Smooth muscle cell (in vitro differentiated cells): ENCODE measurements around the gene CBARP. TPM values are rescaled to one million over a fixed set of nuclear protein-coding genes. Genes with fewer than 3 reads are reported as not detected.
"Not testable (repeated sequence)": the region's sequence is repeated elsewhere in the genome, so short reads cannot be mapped to it uniquely, and the experiment has no call there.

Experiments used
- DNase-seq: peaks from one replicate; lab custom pipeline; 2025; ENCODE audit not compliant: unreplicated experiment; lab: John Stamatoyannopoulos, UW
- H2AFZ ChIP-seq: fragments of 200-600 bp; sonication (generic); 2 replicates; pipeline ENCODE4 v1.6.0; 2016; ENCODE audit warnings: antibody characterized with exemption, low read depth, mild to moderate bottlenecking
- H3F3A ChIP-seq: fragments of 200-600 bp; sonication (generic); 2 replicates; pipeline ENCODE4 v1.6.0; 2017; ENCODE audit warnings: antibody characterized with exemption, low read depth
- H3K27ac ChIP-seq: fragments of 200-600 bp; sonication (generic); 2 replicates; pipeline ENCODE4 v1.5.1; 2016; ENCODE audit warnings: low read depth, mild to moderate bottlenecking
- H3K27me3 ChIP-seq: fragments of 200-600 bp; sonication (generic); 2 replicates; pipeline ENCODE4 v1.6.1; 2016; ENCODE audit warnings: low read depth, mild to moderate bottlenecking
- H3K36me3 ChIP-seq: fragments of 200-600 bp; sonication (generic); 2 replicates; pipeline ENCODE4 v1.5.1; 2016; ENCODE audit warnings: low read depth
- H3K4me1 ChIP-seq: fragments of 200-600 bp; sonication (generic); 2 replicates; pipeline ENCODE4 v1.5.1; 2016; ENCODE audit warnings: low read depth
- H3K4me2 ChIP-seq: fragments of 200-600 bp; sonication (generic); 2 replicates; pipeline ENCODE4 v1.6.0; 2016; ENCODE audit warnings: mild to moderate bottlenecking
- H3K4me3 ChIP-seq: fragments of 200-600 bp; sonication (generic); 2 replicates; pipeline ENCODE4 v1.5.1; 2016; ENCODE audit warnings: mild to moderate bottlenecking
- H3K79me2 ChIP-seq: fragments of 200-600 bp; sonication (generic); 2 replicates; pipeline ENCODE4 v1.6.0; 2016; ENCODE audit warnings: low read depth, mild to moderate bottlenecking
- H3K9ac ChIP-seq: fragments of 200-600 bp; sonication (generic); 2 replicates; pipeline ENCODE4 v1.6.0; 2016; ENCODE audit warnings: low read depth
- H3K9me3 ChIP-seq: fragments of 200-600 bp; sonication (generic); replicated peaks from 2 replicates; pipeline ENCODE4 v1.5.1; 2016; ENCODE audit warnings: low read depth
- H4K20me1 ChIP-seq: fragments of 200-600 bp; sonication (generic); 2 replicates; pipeline ENCODE4 v1.6.0; 2016; ENCODE audit warnings: low read depth
- CTCF ChIP-seq: fragments of 200-600 bp; sonication (generic); IDR thresholded peaks from 2 replicates; pipeline ENCODE4 v1.5.1; 2017; ENCODE audit warnings: borderline replicate concordance, mild to moderate bottlenecking, antibody characterized with exemption; ENCODE audit not compliant: insufficient read depth, poor library complexity, severe bottlenecking
- WGBS: methylation state at CpG from one replicate; pipeline ENCODE4 v1.1.7; 2016; ENCODE audit warnings: low lambda C conversion rate; 5-methylcytosine and 5-hydroxymethylcytosine counted together
- polyA plus RNA-seq: library from polyadenylated mRNA; unstranded; fragments of >200 nt; fragmentation: Nextera tagmentation; extraction: Ambion mirVana; gene quantifications from 2 replicates; pipeline ENCODE4 v1.2.1, GENCODE V29; 2016
- total RNA-seq: library from RNA; depleted of rRNA; stranded (reverse); fragments of >200 nt; gene quantifications from 2 replicates; pipeline ENCODE4 v1.2.3, GENCODE V29; 2014

CBARP gene
- total and polyA plus RNA-seq, 2 experiments from 2014 or later: 2.7 to 10.5 TPM

DNA sequence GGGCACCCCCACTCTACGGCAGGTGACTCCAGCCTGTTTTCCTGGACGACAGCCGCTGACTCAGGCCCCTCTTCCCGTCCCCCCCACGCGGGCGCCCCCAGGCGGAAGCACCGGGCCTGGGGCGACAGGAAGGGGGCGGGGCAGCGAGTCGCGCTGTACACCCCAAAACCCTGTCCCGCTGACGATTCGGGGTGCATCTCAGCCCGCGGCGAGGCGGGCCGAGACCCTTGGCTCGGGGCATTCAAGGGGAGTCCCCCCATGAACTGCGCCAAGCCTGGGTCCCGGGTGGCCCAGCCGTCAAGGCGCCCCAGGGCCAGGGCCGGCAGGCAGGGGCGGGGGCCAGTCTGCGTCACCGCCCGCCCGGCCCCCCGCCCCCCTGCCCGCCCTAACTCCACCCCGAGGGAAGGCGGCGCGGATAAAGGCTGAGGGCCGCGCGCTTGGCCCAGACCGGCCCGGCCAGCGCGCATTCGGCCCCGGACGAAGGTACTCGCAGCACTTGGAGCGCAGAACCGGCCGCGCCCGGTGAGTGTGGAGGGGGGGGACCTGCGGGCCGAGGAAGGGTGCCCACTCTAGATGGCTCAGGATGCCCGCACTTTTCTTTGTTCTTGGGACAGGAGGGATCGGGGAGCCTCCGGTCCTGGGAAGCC is 10.5 kb upstream of the CBARP start, which contains the start of gene MIDN:
Gene MIDN (plus strand): TSS at position 445 of the 647 bp plus-strand sequence. CDS start 1,714 bp downstream, outside the sequence.
- peak; percentile 97 for DNase-seq
- Histone ChIP-seq H4K20me1 (peaks cover 46% of the 10 kb centered on the region), H3K9ac (peak within 1 kb of the TSS; percentile 98), H3F3A (peaks cover 16% of the 10 kb centered on the region), H3K27ac (peak within 1 kb of the TSS; percentile 99), H3K9me3 (no peaks in the 10 kb centered on the region), H3K79me2 (peaks cover 33% of the 10 kb centered on the region), H3K36me3 (no peaks in the 10 kb centered on the region), H3K27me3 (no peaks in the 10 kb centered on the region), H3K4me3 (peak within 1 kb of the TSS; percentile 99), H3K4me1 (no peaks in the 10 kb centered on the region), H2AFZ (no peak within 1 kb of the TSS), H3K4me2 (peak within 1 kb of the TSS; percentile 93)
- peak; percentile 37 for TF ChIP-seq CTCF
- 2% methylated on average over 38 of the region's 60 CpGs for WGBS

GRCh38 chr19:1247748-1248138 is 9.9 kb upstream of the CBARP start:
- no peaks in the 10 kb centered on the region for H3K9me3 ChIP-seq
- H4K20me1 ChIP-seq: peaks cover 42% of the 10 kb centered on the region
- H3K27me3 ChIP-seq: no peaks in the 10 kb centered on the region
- peaks cover 16% of the 10 kb centered on the region for H3F3A ChIP-seq
- H2AFZ ChIP-seq: no peak overlapping the region
- peak overlapping the region; percentile 99 for H3K4me3 ChIP-seq
- peak overlapping the region; percentile 93 for H3K4me2 ChIP-seq
- no peaks in the 10 kb centered on the region for H3K4me1 ChIP-seq
- no peak for TF ChIP-seq CTCF
- H3K27ac ChIP-seq: peak overlapping the region; percentile 99
- no peak for DNase-seq
- H3K79me2 ChIP-seq: peaks cover 32% of the 10 kb centered on the region
- H3K36me3 ChIP-seq: no peaks in the 10 kb centered on the region
- WGBS: 91% methylated on average over 8 of the region's 8 CpGs
- H3K9ac ChIP-seq: peak overlapping the region; percentile 97

DNA sequence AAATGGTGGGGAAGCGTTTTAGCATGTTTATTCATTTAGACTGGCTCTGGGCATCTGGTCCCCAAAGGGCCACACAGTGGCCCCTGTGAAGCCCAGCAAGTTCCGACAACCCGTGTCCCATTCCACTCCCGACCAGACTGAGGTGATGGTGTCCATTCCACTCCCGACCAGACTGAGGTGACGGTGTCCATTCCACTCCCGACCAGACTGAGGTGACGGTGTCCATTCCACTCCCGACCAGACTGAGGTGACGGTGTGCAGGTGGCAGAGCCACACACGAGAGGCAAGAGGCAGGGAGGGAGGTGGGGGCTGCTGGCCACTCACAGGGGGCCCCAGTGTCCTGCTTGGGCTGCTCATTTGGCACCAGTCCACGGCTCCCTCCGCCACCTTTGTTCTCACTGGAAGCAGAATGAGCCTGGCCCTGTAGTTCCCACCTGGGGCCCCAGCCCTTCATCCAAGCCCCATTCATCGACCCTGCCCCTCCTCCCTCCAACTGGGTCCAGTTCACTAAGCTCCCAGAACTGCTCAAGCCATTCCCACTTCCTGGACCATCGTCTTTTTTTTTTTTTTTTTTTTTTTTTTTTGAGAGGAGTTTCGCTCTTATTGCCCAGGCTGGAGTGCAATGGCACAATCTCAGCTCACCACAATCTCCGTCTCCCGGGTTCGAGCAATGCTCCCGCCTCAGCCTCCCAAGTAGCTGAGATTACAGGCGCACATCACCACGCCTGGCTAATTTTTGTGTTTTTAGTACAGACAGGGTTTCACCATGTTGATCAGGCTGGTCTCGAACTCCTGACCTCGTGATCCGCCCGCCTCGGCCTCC is 8.7 kb upstream of the CBARP start:
- not testable (repeated sequence) for H3K4me3 ChIP-seq, H3K27me3 ChIP-seq, H3K9ac ChIP-seq, H2AFZ ChIP-seq, H3K27ac ChIP-seq, H3K4me1 ChIP-seq, DNase-seq, H3K4me2 ChIP-seq, H3K9me3 ChIP-seq, H3K36me3 ChIP-seq
- H3F3A ChIP-seq: peaks cover 13% of the 10 kb centered on the region
- peaks cover 32% of the 10 kb centered on the region for H3K79me2 ChIP-seq
- whole genome bisulfite sequencing: 88% methylated on average over 27 of the region's 27 CpGs
- H4K20me1 ChIP-seq: peaks cover 30% of the 10 kb centered on the region

DNA sequence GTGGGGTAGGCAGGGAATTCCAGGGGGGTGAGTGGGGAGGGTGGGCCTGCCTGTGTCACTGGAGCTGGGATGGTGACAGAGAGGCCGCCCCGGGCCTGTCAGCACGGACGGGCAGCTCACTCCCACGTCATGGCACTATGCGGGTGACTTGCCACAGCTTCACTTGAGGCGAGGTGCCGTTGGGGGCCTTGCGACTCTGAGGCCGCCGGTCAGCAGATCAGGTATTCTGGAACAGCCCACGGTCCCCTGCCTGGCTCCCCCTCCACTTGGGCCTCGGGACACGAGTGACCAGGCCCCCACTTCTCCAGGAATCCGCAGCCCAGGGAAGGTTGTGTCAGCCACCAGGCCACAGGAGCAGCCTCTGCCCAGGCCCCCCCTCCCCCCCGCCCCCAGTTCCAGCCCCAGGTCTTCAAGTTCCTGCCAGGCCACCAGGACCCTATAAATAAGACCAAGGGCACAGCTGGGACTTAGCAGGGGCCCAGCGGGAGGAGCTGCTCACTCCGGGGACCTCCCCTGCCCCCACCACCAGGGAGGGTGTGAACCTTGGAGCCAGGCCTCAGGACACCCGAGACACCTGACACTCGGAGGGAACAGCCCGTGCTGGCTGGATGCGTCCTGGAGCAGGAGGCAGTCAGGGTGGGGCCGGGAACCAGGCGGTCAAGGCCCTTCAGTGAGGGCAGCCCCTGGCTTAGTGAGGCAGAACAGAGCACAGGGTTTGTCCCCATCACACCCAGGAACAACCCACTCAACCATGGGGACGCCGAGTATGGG is 7.9 kb upstream of the CBARP start:
- Histone ChIP-seq H4K20me1 (peaks cover 22% of the 10 kb centered on the region), H3K9ac (no peak overlapping the region)

More for the DNA sequence above, 7.9 kb upstream of the CBARP start:
- H2AFZ ChIP-seq: no peak overlapping the region
- peak overlapping the region; percentile 24 for H3K27ac ChIP-seq
- H3K4me1 ChIP-seq: peaks cover 5% of the 10 kb centered on the region
- no peak overlapping the region for H3K4me2 ChIP-seq
- no peak overlapping the region for H3K4me3 ChIP-seq
- H3K9me3 ChIP-seq: no peaks in the 10 kb centered on the region
- 81% methylated on average over 16 of the region's 26 CpGs for WGBS
- H3F3A ChIP-seq: peaks cover 9% of the 10 kb centered on the region
- no peak for TF ChIP-seq CTCF
- DNase-seq: no peak
- no peaks in the 10 kb centered on the region for H3K27me3 ChIP-seq
- peaks cover 27% of the 10 kb centered on the region for H3K79me2 ChIP-seq
- no peaks in the 10 kb centered on the region for H3K36me3 ChIP-seq
